K562 (cell line): ENCODE measurements around the gene EXOSC6. TPM values are rescaled to one million over a fixed set of nuclear protein-coding genes. Genes with fewer than 3 reads are reported as not detected.

Source experiments
- ATAC-seq: fragments of 200-7000 bp; cut with Tn5 transposase; 3 replicates; pipeline ENCODE4 v1.9.1; 2020; ENCODE audit warnings: moderate library complexity
- BruUV-seq: library from RNA; stranded (reverse); fragments of 400-500 nt; replicated peaks from 2 replicates; lab custom pipeline; 2021; lab: Mats Ljungman, UMichigan
- CTCF ChIA-PET: fragments of 300-600 bp; formaldehyde crosslinking; extraction: SDS; loops from one replicate; lab custom pipeline; 2021; ENCODE audit warnings: low intra/inter-chr PET ratio; lab: Yijun Ruan, JAX
- POLR2A ChIA-PET: fragments of 300-600, 350-650 bp; sonication (Branson Sonifier 250); formaldehyde crosslinking; extraction: SDS; loops from one replicate; lab custom pipeline; 2021; ENCODE audit warnings: antibody characterized with exemption, inconsistent platforms; lab: Yijun Ruan, JAX
- DNase-seq, 4 experiments: peaks; one replicate each; pipeline versions ENCODE4 v3.0.0 to v3.0.0-alpha.2; 2011 to 2018; ENCODE audit warnings: low spot score in 3 of 4, mixed read lengths in 3 of 4; ENCODE audit errors: extremely low read depth in 1 of 4
- FAIRE-seq: peaks from 2 replicates; lab custom pipeline; 2011; peaks lifted over from hg19 to GRCh38; lab: Jason Lieb, UNC
- H2AFZ ChIP-seq: 2 replicates; pipeline ENCODE4 v1.6.0; 2011; ENCODE audit warnings: low read depth, low read length, control low read depth, inconsistent platforms
- H3K27ac ChIP-seq: fragments of 200-600 bp; 3 replicates; pipeline ENCODE4 v1.8.0; 2011; ENCODE audit warnings: low read depth, mild to moderate bottlenecking, control low read depth, inconsistent platforms, low read length, moderate library complexity, mixed read lengths; ENCODE audit errors: extremely low read depth
- H3K27me3 ChIP-seq, 2 experiments: fragments of 300-600 bp in 1 of 2; 2 replicates in 1 of 2; 3 replicates in 1 of 2; pipeline versions ENCODE4 v1.6.0 to v1.8.0; 2011; ENCODE audit warnings: inconsistent platforms in 2 of 2, low read length in 2 of 2, mild to moderate bottlenecking in 1 of 2, mixed read lengths in 1 of 2, moderate library complexity in 1 of 2; ENCODE audit not compliant: control insufficient read depth in 2 of 2, insufficient read depth in 2 of 2
- H3K36me3 ChIP-seq: fragments of 300-600 bp; 3 replicates; pipeline ENCODE4 v1.8.0; 2011; ENCODE audit warnings: mild to moderate bottlenecking, low read length, inconsistent platforms; ENCODE audit not compliant: control insufficient read depth, insufficient read depth
- H3K4me1 ChIP-seq, 2 experiments: fragments of 200-600 bp in 1 of 2; replicated peaks in 1 of 2; 2 replicates in 1 of 2; 3 replicates in 1 of 2; pipeline versions ENCODE4 v1.5.1 to v1.8.0; 2011; ENCODE audit warnings: inconsistent platforms in 2 of 2, low read length in 2 of 2, mild to moderate bottlenecking in 1 of 2, mixed read lengths in 1 of 2, moderate library complexity in 1 of 2; ENCODE audit not compliant: control insufficient read depth in 2 of 2, insufficient read depth in 2 of 2
- H3K4me2 ChIP-seq: 2 replicates; pipeline ENCODE4 v1.6.1; 2011; ENCODE audit warnings: low read length, control low read depth, inconsistent platforms, mixed read lengths; ENCODE audit not compliant: insufficient read depth
- H3K4me3 ChIP-seq: fragments of 200-600 bp; sonication (generic), shearing (Covaris generic); 2 replicates; pipeline ENCODE4 v1.5.1; 2016; ENCODE audit warnings: control low read depth, inconsistent platforms
- H3K79me2 ChIP-seq: fragments of 200-600 bp; 3 replicates; pipeline ENCODE4 v1.8.0; 2011; ENCODE audit warnings: low read length, inconsistent platforms; ENCODE audit not compliant: control insufficient read depth, insufficient read depth
- H3K9ac ChIP-seq, 2 experiments: 2 replicates each; pipeline versions ENCODE4 v1.6.0 to v1.6.1; 2011; ENCODE audit warnings: low read depth in 2 of 2, low read length in 2 of 2, control low read depth in 1 of 2, inconsistent platforms in 1 of 2, mild to moderate bottlenecking in 1 of 2, mixed read lengths in 1 of 2; ENCODE audit not compliant: insufficient read depth in 1 of 2
- H3K9me1 ChIP-seq: one replicate; pipeline ENCODE4 v1.6.0; 2011; ENCODE audit warnings: inconsistent platforms, mild to moderate bottlenecking, low read length, moderate library complexity; ENCODE audit not compliant: control insufficient read depth, insufficient read depth
- H3K9me3 ChIP-seq: replicated peaks from 2 replicates; pipeline ENCODE4 v1.5.1; 2011; ENCODE audit warnings: low read depth, low read length, inconsistent platforms; ENCODE audit not compliant: control insufficient read depth, insufficient read depth
- H4K20me1 ChIP-seq: replicated peaks from 2 replicates; pipeline ENCODE4 v1.6.1; 2011; ENCODE audit warnings: low read length, inconsistent platforms, mixed read lengths; ENCODE audit not compliant: control insufficient read depth, insufficient read depth
- DACH1 ChIP-seq: fragments of 450-650 bp; IDR thresholded peaks from 2 replicates; pipeline ENCODE4 v1.6.1; 2018; ENCODE audit not compliant: partially characterized antibody
- NR2C2 ChIP-seq, 2 experiments: fragments of 200-800 bp in 1 of 2; sonication (Bioruptor generic) in 1 of 2; sonication (generic) in 1 of 2; formaldehyde crosslinking in 1 of 2; IDR thresholded peaks; 2 replicates each; pipeline versions ENCODE4 v1.6.1 to v1.8.0; 2016 to 2022; ENCODE audit warnings: mild to moderate bottlenecking in 1 of 2, missing compliant biosample characterization in 1 of 2, missing genetic modification characterization in 1 of 2, missing genetic modification reagents in 1 of 2
- RBBP5 ChIP-seq: fragments of 200-600 bp; sonication (generic); IDR thresholded peaks from 2 replicates; pipeline ENCODE4 v1.6.1; 2012; ENCODE audit warnings: borderline replicate concordance, mild to moderate bottlenecking, low read length, control low read depth, inconsistent platforms; ENCODE audit not compliant: insufficient read depth, poor library complexity, severe bottlenecking
- SRSF7 ChIP-seq: fragments of 200-400 bp; formaldehyde crosslinking; optimal IDR thresholded peaks from 2 replicates; pipeline ENCODE3; 2017; ENCODE audit warnings: mild to moderate bottlenecking, low read depth, low read length
- TAF15 ChIP-seq: fragments of 200-400 bp; formaldehyde crosslinking; IDR thresholded peaks from 2 replicates; pipeline ENCODE4 v1.6.1; 2017; ENCODE audit warnings: mild to moderate bottlenecking, low read depth, low read length, moderate library complexity
- TAL1 ChIP-seq: fragments of 450-650 bp; IDR thresholded peaks from 2 replicates; pipeline ENCODE4 v1.6.1; 2016; ENCODE audit warnings: mild to moderate bottlenecking
- TBL1XR1 ChIP-seq, 2 experiments: IDR thresholded peaks; 2 replicates each; pipeline ENCODE4 v1.6.1; 2012; ENCODE audit warnings: improper control_type of control experiment in 2 of 2, low read length in 2 of 2, mild to moderate bottlenecking in 1 of 2
- ZNF140 ChIP-seq: fragments of 250-450 bp; sonication (Bioruptor Pico); IDR thresholded peaks from 2 replicates; pipeline ENCODE4 v1.8.0; 2021; ENCODE audit warnings: moderate library complexity, mild to moderate bottlenecking, inconsistent platforms
- ZNF311 ChIP-seq: fragments of 250-450 bp; sonication (Bioruptor Pico); IDR thresholded peaks from 2 replicates; pipeline ENCODE4 v1.4.0; 2020; ENCODE audit warnings: mild to moderate bottlenecking, moderate library complexity
- ZNF583 ChIP-seq: fragments of 250-450 bp; sonication (Bioruptor Pico); IDR thresholded peaks from 2 replicates; pipeline ENCODE4 v1.4.0; 2020
- whole genome bisulfite sequencing: fragments of 100-300 bp; shearing (Covaris generic); methylation state at CpG from one replicate; pipeline ENCODE4 v1.1.6; 2016; ENCODE audit warnings: low coverage, mixed read lengths; ENCODE audit not compliant: insufficient coverage; ENCODE audit errors: missing lambda C conversion rate; 5-methylcytosine and 5-hydroxymethylcytosine counted together
- in situ Hi-C: fragments of 300-500 bp; cut with MboI; formaldehyde crosslinking; loops from 4 replicates; pipeline ENCODE4 v1.15.0; 2018; ENCODE audit warnings: inconsistent platforms, mixed read lengths
- intact Hi-C: fragments of 100-400 bp; cut with micrococcal nuclease; formaldehyde crosslinking; loops from 2 replicates; pipeline ENCODE4 v1.14.2; 2022
- polyA plus RNA-seq, 8 experiments: library from polyadenylated mRNA; depleted of rRNA in 4 of 8; stranded (reverse) in 5 of 8; unstranded in 3 of 8; fragments of >200 nt; fragmentation: Nextera tagmentation in 2 of 8; fragmentation: Illumina TruSeq in 1 of 8; extraction: Ambion mirVana in 2 of 8; extraction: Trizol in 1 of 8; gene quantifications; 2 replicates each; pipeline versions ENCODE4 v1.2.1 to v1.2.3, GENCODE V29; 2011 to 2014; ENCODE audit warnings: inconsistent platforms in 1 of 8, missing spikeins in 1 of 8
- total RNA-seq, 7 experiments: library from RNA; depleted of rRNA in 6 of 7; stranded (reverse); fragments of >200 nt in 6 of 7; fragmentation: Illumina TruSeq in 2 of 7; extraction: Trizol in 2 of 7; gene quantifications; 2 replicates each; pipeline versions ENCODE4 v1.2.1 to v1.2.3, GENCODE V29; 2011 to 2021; ENCODE audit warnings: low replicate concordance in 1 of 7
- TF ChIP-seq, protein P1 (sequence below), 2 experiments: fragments of 150-350 bp in 1 of 2; IDR thresholded peaks; 2 replicates each; pipeline ENCODE4 v1.6.1; 2012 to 2016; ENCODE audit warnings: low read depth in 2 of 2, low read length in 2 of 2, mild to moderate bottlenecking in 1 of 2, moderate library complexity in 1 of 2
- TF ChIP-seq, protein P2 (sequence below): fragments of 450-650 bp; IDR thresholded peaks from 2 replicates; pipeline ENCODE4 v1.6.1; 2014; ENCODE audit warnings: low read depth, mild to moderate bottlenecking, moderate library complexity, borderline replicate concordance
- TF ChIP-seq, protein P3 (sequence below): sonication (generic); IDR thresholded peaks from 2 replicates; pipeline ENCODE4 v1.6.1; 2016
- TF ChIP-seq, protein P4 (sequence below): fragments of 450-650 bp; conservative IDR thresholded peaks from 2 replicates; pipeline ENCODE4 v1.6.1; 2016; ENCODE audit warnings: missing genetic modification characterization, low read depth, mild to moderate bottlenecking, control low read depth, missing compliant biosample characterization

EXOSC6 gene
- total and polyA plus RNA-seq, 9 of the 15 experiments (the other 6 are each of a cell fraction or from before 2014, with no cell fraction given): 9.2 to 29.0 (median 15.6) TPM

DNA sequence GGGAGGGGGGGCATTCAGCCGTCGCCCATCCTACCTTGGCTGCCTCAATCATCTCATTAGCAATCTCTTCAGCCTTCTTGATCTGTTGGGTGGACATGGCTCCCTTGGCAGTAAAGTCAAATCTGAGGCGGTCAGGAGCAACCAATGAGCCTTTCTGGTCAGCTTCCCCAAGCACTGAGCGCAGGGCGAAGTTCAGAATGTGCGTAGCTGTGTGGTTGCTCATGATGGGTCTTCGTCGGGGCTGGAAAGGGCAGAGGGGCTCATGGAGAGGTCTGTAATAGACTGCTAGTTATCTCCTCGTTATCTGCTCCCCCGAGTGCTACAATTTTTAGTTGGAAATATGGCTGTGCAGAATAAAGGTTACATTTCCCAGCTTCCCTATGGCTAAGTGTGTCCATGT, 7.2 kb upstream of the EXOSC6 start:
- ChIA-PET POLR2A (interaction anchor here (1.6 to 2.0 kb wide), 2 partner anchors 9 to 30 kb away, joined by 4 to 9 read pairs; partner anchors contain the start of gene AARS1), CTCF (no interaction called here)

More for the DNA sequence above, 7.2 kb upstream of the EXOSC6 start:
- Histone ChIP-seq H3K4me3 (no peak overlapping the region), H3K9me3 (no peaks in the 10 kb centered on the region), H3K79me2 (peaks cover 2% of the 10 kb centered on the region; the same call in 1 of the 3 replicates), H3K4me1 (no peaks in the 10 kb centered on the region), H3K9ac (no peak overlapping the region), H3K27ac (no peak overlapping the region), H4K20me1 (peaks cover 17% of the 10 kb centered on the region; the same call in 1 of the 2 replicates), H2AFZ (no peak overlapping the region), H3K36me3 (peaks cover 93% of the 10 kb centered on the region), H3K9me1 (peaks cover 2% of the 10 kb centered on the region), H3K27me3 (no peaks in the 10 kb centered on the region), H3K4me2 (no peak overlapping the region)
- no TSS peak for BruUV-seq
- ATAC-seq (no peak), DNase-seq (no peak), FAIRE-seq (no peak)
- WGBS: 96% methylated on average over 10 of the region's 10 CpGs
- in situ Hi-C loops (no loop called here), intact Hi-C loops (no loop called here)
- TF ChIP-seq TBL1XR1 (IDR thresholded peaks at IDR 0.05; ENCODE audit: low read length in 2 of 2): no peak
- no peak for TF ChIP-seq RBBP5
- TF ChIP-seq TAL1: no peak
- TF ChIP-seq, protein P1, sequence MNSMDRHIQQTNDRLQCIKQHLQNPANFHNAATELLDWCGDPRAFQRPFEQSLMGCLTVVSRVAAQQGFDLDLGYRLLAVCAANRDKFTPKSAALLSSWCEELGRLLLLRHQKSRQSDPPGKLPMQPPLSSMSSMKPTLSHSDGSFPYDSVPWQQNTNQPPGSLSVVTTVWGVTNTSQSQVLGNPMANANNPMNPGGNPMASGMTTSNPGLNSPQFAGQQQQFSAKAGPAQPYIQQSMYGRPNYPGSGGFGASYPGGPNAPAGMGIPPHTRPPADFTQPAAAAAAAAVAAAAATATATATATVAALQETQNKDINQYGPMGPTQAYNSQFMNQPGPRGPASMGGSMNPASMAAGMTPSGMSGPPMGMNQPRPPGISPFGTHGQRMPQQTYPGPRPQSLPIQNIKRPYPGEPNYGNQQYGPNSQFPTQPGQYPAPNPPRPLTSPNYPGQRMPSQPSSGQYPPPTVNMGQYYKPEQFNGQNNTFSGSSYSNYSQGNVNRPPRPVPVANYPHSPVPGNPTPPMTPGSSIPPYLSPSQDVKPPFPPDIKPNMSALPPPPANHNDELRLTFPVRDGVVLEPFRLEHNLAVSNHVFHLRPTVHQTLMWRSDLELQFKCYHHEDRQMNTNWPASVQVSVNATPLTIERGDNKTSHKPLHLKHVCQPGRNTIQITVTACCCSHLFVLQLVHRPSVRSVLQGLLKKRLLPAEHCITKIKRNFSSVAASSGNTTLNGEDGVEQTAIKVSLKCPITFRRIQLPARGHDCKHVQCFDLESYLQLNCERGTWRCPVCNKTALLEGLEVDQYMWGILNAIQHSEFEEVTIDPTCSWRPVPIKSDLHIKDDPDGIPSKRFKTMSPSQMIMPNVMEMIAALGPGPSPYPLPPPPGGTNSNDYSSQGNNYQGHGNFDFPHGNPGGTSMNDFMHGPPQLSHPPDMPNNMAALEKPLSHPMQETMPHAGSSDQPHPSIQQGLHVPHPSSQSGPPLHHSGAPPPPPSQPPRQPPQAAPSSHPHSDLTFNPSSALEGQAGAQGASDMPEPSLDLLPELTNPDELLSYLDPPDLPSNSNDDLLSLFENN (IDR thresholded peaks at IDR 0.05; ENCODE audit: low read depth in 2 of 2, low read length in 2 of 2): no peak
- TF ChIP-seq, protein P2, sequence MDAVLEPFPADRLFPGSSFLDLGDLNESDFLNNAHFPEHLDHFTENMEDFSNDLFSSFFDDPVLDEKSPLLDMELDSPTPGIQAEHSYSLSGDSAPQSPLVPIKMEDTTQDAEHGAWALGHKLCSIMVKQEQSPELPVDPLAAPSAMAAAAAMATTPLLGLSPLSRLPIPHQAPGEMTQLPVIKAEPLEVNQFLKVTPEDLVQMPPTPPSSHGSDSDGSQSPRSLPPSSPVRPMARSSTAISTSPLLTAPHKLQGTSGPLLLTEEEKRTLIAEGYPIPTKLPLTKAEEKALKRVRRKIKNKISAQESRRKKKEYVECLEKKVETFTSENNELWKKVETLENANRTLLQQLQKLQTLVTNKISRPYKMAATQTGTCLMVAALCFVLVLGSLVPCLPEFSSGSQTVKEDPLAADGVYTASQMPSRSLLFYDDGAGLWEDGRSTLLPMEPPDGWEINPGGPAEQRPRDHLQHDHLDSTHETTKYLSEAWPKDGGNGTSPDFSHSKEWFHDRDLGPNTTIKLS: no peak
- TF ChIP-seq, protein P3, sequence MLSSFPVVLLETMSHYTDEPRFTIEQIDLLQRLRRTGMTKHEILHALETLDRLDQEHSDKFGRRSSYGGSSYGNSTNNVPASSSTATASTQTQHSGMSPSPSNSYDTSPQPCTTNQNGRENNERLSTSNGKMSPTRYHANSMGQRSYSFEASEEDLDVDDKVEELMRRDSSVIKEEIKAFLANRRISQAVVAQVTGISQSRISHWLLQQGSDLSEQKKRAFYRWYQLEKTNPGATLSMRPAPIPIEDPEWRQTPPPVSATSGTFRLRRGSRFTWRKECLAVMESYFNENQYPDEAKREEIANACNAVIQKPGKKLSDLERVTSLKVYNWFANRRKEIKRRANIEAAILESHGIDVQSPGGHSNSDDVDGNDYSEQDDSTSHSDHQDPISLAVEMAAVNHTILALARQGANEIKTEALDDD: no peak
- TF ChIP-seq, protein P4, sequence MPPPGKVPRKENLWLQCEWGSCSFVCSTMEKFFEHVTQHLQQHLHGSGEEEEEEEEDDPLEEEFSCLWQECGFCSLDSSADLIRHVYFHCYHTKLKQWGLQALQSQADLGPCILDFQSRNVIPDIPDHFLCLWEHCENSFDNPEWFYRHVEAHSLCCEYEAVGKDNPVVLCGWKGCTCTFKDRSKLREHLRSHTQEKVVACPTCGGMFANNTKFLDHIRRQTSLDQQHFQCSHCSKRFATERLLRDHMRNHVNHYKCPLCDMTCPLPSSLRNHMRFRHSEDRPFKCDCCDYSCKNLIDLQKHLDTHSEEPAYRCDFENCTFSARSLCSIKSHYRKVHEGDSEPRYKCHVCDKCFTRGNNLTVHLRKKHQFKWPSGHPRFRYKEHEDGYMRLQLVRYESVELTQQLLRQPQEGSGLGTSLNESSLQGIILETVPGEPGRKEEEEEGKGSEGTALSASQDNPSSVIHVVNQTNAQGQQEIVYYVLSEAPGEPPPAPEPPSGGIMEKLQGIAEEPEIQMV (tag): no peak
- TF ChIP-seq TAF15: no peak
- TF ChIP-seq SRSF7: no peak
- no peak for TF ChIP-seq NR2C2 (CRISPR knock-in tag; IDR thresholded peaks at IDR 0.05)
- TF ChIP-seq NR2C2 (tag; IDR thresholded peaks at IDR 0.05): no peak
- no peak for TF ChIP-seq DACH1
- TF ChIP-seq ZNF311 (CRISPR knock-in tag): no peak
- TF ChIP-seq ZNF583 (CRISPR knock-in tag): no peak
- TF ChIP-seq ZNF140: no peak
